ENCODE measurements around the gene KCNMB3.
"Not testable (repeated sequence)": the region's sequence is repeated elsewhere in the genome, so short reads cannot be mapped to it uniquely, and the experiment has no call there.

Gene KCNMB3, protein sequence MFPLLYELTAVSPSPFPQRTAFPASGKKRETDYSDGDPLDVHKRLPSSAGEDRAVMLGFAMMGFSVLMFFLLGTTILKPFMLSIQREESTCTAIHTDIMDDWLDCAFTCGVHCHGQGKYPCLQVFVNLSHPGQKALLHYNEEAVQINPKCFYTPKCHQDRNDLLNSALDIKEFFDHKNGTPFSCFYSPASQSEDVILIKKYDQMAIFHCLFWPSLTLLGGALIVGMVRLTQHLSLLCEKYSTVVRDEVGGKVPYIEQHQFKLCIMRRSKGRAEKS

GRCh38 chr3:179250803-179251476 is at the start of gene KCNMB3:
Gene KCNMB3, minus strand, starts transcription at chr3:179251114. Its CDS starts 124 bp downstream, at chr3:179250990.
- no peak for DNase-seq

DNA sequence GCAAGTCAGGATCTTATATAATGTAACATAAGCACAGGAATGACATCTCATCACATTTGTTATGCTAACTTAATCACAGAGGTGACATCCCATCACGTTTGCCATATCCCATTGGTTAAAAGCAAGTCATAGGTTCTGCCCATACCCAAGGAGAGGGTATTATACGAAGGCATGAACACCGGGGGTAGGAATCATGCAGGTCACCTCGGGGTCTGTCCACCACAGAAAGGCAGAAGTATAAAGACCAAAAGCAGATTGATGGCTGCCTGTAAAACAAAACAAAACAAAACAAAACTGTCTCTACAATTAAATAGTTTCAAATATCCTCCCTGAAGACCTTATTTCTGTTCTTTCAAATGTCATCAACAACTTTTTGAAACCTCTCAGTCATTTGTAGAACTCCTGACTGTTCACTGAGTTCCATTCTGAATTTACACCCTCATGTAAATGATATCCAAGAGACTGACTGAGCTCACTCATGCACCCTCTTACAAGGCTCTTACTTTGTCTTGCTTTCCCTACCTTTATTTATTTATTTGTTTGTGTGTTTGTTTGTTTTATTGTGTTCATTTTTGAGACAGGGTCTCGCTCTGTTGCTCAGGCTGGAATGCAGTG is 49.2 kb upstream of the KCNMB3 start:
- DNase-seq: no peak

GRCh38 chr3:179299316-179299715 is 48.4 kb upstream of the KCNMB3 start:
- DNase-seq: no peak

- DNase-seq: no peak
Observed at GRCh38 chr3:179297971-179298725, 47.2 kb upstream of the KCNMB3 start.

- no peak for DNase-seq
Observed at GRCh38 chr3:179292450-179292849, 41.5 kb upstream of the KCNMB3 start.

- DNase-seq: no peak
Observed at GRCh38 chr3:179289295-179289694, 38.4 kb upstream of the KCNMB3 start.

DNA sequence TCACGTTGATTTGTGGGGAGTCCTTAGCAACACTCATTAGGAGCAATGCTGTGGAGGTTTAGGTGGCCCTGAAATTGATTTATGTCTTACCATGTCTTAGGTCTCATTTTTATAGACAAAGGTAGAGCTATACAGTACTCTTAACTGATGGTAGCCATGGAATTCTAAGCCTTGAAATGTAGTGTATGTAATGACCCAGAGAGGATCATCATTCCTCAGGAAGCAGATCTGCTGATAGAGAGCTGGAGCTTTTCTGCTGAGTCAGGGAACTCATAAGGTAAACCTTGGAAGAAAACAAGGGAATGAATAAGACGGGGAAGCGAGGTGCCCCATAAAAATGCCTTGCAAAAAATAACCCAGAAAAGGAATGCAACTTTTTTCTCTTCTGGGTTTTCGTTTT is 37.9 kb upstream of the KCNMB3 start:
- DNase-seq: no peak

DNA sequence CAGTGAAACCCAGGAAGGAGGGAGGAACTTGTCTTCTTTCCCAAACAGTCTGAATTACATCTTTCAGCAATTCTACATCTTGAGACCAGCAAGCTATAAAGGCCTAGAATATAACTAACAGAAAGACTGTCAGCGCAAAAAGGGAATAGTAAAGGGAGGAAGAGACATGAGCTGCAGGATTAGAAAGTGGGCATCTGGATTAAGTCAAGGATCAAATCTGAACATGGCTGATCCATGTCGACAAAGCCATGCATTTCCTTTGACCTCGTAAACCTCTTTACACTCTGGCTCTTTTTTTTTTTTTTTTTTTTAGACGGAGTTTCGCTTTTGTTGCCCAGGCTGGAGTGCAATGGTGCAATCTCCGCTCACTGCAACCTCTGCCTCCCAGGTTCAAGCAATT is 35.4 kb upstream of the KCNMB3 start:
- DNase-seq: no peak

DNA sequence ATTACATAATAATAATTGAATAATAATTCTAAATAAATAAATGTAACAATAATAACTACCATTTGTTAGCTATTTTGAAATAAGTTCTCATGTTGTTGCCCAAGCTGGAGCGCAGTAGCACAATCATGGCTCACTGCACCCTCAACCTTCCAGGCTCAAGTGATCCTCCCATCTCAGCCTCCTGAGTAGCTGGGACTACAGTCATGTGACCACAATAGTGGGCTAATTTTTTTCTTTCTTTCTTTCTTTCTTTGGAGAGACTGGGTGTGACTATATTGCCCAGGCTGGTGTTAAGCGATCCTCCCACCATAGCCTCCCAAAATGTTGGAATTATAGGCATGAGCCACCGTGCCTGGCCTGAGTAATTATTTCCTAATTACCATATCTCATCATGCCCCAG is 30.9 kb upstream of the KCNMB3 start:
- no peak for DNase-seq

DNA sequence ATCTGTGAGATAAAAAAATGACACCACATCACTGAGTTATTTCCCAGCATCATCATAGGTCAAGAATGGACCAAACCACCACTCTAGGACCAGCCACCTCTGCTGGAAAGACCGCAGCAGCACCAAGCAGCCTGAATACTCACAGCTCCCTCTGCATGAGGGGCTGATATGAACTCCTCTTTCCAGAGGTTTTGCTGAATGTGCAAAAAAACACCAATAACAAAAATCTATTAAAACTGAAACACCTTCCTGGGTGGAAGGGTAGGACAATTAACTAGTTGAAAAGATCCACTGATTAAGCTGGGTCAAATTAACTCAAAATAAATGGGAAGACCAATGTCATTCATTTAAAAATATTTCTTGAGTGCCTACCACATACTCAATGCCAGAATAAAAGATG is 28.9 kb upstream of the KCNMB3 start:
- DNase-seq: no peak

DNA sequence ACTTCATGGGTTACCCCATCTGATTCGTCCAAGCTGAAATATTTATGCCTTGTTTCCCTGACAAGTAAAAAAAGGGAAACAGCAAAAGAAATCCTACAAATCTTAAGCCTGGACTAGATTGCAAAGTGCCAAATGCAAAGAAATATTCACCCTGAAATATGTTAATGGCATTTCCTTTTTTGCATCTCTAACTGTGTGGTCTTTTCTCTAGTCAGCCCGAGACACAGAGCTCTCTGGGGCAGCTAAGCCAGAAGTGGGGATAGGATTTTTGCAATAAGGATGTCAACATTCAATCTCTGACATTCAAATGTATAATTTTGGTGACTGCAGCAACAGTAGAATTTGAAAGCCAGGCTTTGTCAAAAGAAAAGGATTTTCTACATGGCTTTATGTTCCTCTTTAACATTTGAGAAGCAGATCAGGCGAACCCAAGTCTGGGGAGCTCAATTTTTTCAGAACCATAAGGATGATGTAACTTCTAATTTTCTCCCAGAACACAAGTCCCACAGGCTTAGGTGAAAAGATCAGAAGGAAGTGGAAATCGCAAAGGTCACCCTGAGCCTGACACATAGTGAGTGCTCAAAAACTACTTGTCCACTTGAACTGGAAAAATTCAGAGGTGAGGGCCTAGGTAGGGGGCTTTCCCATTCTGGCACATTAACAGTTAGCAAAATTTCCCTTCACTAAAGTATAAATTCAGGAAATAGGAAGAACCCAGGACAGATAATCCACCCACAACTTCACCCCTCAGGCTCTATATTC is 28.2 kb upstream of the KCNMB3 start:
- DNase-seq: no peak

- no peak for DNase-seq
Observed at GRCh38 chr3:179278151-179278550, 27.2 kb upstream of the KCNMB3 start.

- DNase-seq: no peak
Observed at GRCh38 chr3:179276743-179277142, 25.8 kb upstream of the KCNMB3 start.

GRCh38 chr3:179276001-179276400 is 25.1 kb upstream of the KCNMB3 start:
- DNase-seq: no peak

DNA sequence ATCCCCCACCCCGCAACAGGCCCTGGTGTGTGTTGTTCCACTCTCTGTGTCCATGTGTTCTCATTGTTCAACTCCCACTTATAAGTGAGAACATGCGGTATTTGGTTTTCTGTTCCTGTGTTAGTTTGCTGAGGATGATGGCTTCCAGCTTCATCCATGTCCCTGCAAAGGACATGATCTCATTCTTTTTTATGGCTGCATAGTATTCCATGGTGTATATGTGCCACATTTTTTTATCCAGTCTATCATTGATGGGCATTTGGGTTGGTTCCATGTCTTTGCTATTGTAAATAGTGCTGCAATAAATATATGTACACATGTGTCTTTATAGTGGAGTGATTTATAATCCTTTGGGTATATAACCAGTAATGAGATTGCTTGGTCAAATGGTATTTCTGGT is 23.5 kb upstream of the KCNMB3 start:
- DNase-seq: not testable (repeated sequence)

DNA sequence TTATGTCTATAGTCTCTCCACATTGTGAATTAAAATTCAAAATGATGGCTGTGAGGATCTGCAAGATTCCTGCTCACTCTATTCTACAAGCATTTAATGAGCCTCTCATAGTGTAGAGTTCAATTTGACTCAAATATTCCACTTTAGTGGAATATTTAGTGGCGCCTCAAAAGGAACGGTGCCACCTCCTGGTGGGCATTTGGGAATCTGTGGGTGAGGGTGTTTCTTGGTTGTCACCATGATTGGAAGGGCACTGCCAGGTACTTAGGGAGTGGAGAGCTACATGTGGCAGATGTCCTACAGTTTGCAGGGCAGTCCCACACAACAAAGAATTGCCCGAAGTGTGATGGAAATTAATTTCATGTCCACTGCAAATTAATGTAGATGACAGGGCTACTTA is 21.5 kb upstream of the KCNMB3 start:
- peak; percentile 9 for DNase-seq

DNA sequence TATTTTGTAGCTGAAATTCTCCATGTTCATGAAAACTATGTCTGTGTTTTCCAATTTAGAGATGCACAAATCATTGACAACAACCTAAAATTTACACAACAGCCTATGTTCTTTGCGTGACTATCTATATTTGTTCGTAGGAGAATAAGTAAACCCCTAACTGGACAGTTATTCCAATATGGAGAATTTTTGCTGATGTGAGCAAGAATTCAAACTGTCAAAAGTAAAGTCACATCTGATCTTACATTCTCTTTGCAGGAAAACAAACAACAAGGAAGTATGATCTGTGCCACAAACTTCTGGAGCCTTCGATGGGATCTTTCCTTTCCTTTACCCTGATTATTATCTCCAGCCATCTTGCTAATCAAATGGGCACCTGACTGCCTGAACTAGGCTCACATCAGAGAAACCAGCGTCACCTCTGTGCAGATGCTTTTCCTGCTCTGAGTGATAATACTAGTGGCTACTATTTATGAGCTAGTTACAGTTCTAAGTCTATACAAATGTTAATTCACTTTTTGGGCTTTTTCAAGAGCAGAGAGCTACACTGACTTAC is 18.3 kb upstream of the KCNMB3 start:
- no peak for DNase-seq

GRCh38 chr3:179268400-179269051 is 17.6 kb upstream of the KCNMB3 start:
- DNase-seq: no peak

DNA sequence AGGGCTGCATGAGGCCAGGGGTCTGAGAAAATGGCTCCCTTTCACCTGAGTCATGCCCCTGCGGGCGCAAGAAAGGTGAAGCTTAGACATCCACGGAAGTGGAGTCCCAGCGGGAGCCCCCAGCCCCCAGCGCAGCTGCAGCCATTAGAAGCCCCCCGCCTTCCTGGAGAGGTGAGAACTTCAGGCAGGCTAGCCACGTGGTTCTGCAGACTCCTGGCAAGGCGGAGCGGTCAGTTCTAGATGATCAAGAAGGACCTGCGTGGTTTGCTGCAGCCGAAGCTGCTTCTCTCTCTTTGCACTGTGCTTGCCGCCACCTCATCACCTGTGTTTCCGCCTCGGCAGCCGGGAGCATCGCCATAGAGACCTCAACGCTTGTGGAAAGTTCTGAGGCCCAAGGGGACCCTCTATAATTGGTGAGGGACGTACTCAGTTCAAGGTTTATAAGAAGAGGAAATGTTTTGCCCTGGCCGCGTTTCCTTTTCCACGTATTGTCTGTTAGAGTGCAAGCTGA is 15.8 kb upstream of the KCNMB3 start:
- DNase-seq: no peak

DNA sequence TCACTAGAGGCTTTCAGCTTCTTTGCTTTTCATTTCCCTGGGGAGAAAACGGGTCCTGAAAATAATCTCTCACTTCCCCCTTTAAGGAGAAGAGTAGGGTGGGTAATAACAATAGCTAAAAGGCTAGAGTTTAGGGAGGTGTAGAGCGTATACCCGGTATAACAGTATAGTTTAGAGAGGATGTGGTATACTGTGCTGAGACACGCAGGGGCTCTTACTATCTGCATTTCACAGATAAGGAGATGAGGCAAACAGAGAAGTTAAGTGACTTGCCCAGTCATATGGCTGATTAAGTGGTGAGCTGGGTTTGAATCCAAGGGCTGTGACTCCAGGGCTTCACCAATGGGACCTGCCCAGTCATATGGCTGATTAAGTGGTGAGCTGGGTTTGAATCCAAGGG is 15.0 kb upstream of the KCNMB3 start:
- no peak for DNase-seq

GRCh38 chr3:179265092-179265491 is 14.2 kb upstream of the KCNMB3 start:
- DNase-seq: no peak

DNA sequence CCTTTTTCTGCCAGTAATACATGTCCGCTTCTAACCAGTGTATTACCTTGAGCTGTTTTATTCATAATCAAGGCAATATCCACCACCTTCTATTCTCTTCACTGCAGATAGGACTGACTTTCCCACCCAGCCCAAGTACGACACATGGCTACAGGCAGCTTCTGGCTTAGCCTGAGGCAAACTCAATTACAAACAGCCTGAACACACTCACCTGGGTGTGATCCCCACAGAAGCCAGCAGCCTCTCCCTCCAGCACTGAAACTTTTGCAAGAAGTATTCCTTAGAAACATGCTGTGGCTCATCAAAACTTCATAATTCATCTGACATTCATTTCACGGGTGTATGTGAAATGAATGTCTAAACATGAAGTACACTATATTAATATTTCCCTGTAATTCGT is 13.5 kb upstream of the KCNMB3 start:
- DNase-seq: no peak

Measured in suppressor macrophage treated with lipopolysaccharide for 4 hours (primary cell).